Breast epithelium (tissue), 3 donors: Measurements from ENCODE around the gene WDR47.

Experiments used
- CTCF ChIP-seq, 3 donors: fragments of 450-650 bp; IDR thresholded peaks; one replicate each; pipeline ENCODE4 v1.5.1; 2016 to 2017; ENCODE audit warnings: antibody characterized with exemption in 3 of 3, mild to moderate bottlenecking in 3 of 3, moderate library complexity in 3 of 3
- POLR2A ChIP-seq: fragments of 450-650 bp; IDR thresholded peaks from one replicate; pipeline ENCODE4 v1.6.1; 2016; ENCODE audit warnings: antibody characterized with exemption, mild to moderate bottlenecking, moderate library complexity

GRCh38 chr1:108957888-108958287 lies 84.0 kb downstream of the WDR47 start:
- TF ChIP-seq CTCF (IDR thresholded peaks at IDR 0.05) (no peak), POLR2A (no peak)
